Spinal cord (tissue), 10 donors: Measurements from ENCODE around the gene RMRP. TPM values are rescaled to one million over a fixed set of nuclear protein-coding genes. Genes with fewer than 3 reads are reported as not detected.
"Not testable (repeated sequence)": the region's sequence is repeated elsewhere in the genome, so short reads cannot be mapped to it uniquely, and the experiment has no call there.

Experiments used
- DNase-seq, 6 donors: peaks; one replicate each; pipeline versions ENCODE4 v3.0.0 to v3.0.0-alpha.2; 2013 to 2015; ENCODE audit warnings: low spot score in 6 of 6, low read depth in 4 of 6
- H3K27ac ChIP-seq: one replicate; pipeline ENCODE4 v1.5.1; 2013; ENCODE audit warnings: low read depth, low read length, control low read depth
- H3K27me3 ChIP-seq: one replicate; pipeline ENCODE4 v1.6.1; 2013; ENCODE audit warnings: low read length; ENCODE audit not compliant: control insufficient read depth, insufficient read depth
- H3K36me3 ChIP-seq: one replicate; pipeline ENCODE4 v1.6.1; 2013; ENCODE audit warnings: low read length; ENCODE audit not compliant: control insufficient read depth, insufficient read depth
- H3K4me1 ChIP-seq: one replicate; pipeline ENCODE4 v1.6.1; 2013; ENCODE audit warnings: low read length; ENCODE audit not compliant: control insufficient read depth, insufficient read depth
- H3K4me3 ChIP-seq: one replicate; pipeline ENCODE4 v1.5.1; 2013; ENCODE audit warnings: low read depth, low read length, control low read depth
- H3K9me3 ChIP-seq: one replicate; pipeline ENCODE4 v1.6.1; 2013; ENCODE audit warnings: low read length; ENCODE audit not compliant: control insufficient read depth, insufficient read depth
- WGBS: methylation state at CpG from one replicate; pipeline ENCODE4 v1.1.5; 2013; ENCODE audit warnings: missing lambda C conversion rate; ENCODE audit not compliant: insufficient coverage; 5-methylcytosine and 5-hydroxymethylcytosine counted together
- polyA plus RNA-seq, 2 donors: library from polyadenylated mRNA; unstranded; fragments of 120-200 nt; gene quantifications; one replicate each; pipeline ENCODE4 v1.2.1, GENCODE V29; 2013; ENCODE audit not compliant: insufficient read length in 2 of 2
- total RNA-seq, 2 donors: library from RNA; depleted of rRNA in 1 of 2; stranded (reverse); fragments of 120-200 nt in 1 of 2; fragments of >200 nt in 1 of 2; gene quantifications; one replicate each; pipeline versions ENCODE4 v1.2.3 to v1.2.4, GENCODE V29; 2013 to 2014
- donor health status: healthy.

RMRP gene
- total and polyA plus RNA-seq, 4 donors: 1.8 to 50,424 (median 17,832) TPM; not detected in 1

DNA sequence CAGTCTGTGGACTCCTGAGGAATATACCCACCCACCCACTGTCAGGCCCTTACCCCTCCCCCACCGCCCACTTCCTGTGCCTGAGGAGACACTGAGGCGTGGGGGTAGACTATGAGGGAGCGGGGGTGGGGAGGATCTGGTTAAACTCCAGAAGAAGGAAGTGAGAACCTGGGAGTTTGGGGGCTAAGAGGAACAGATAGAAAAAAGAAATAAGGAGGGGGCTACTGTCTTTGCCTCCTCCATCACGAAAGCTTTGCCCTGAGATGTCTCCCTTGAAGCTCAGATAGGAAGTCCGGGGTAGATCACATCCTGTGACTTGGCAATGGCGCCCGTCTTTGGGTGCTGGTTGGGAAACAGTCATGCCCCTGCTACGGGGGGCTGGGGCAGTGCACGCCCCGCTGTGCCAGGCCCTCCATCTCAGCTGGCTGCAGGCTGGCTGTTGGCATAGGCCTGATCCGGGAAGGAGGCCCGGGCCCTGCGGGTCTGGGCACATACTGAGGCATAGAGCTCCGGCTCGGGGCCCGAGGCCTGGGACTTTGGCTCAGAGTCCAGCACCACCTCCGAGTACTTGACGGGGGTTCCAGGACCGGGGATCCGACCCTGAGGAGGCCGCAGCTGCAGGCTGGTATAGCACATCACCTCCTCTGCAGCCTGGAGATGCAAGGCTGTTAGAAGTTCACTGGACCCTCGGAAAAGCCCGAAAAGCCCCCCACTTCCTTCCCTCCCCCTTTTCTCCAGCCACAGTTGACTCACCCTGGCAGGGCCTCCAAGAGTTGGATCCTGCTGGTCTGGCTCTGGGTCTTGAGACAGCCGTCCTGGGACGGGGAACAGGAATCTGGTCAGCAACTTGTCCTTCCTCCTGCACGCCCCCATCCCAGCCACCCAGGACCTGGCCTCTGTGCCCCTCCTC, 8.1 kb downstream of the RMRP start:
- peaks cover 19% of the 10 kb centered on the region for H3K4me1 ChIP-seq
- no peaks in the 10 kb centered on the region for H3K36me3 ChIP-seq
- no peaks in the 10 kb centered on the region for H3K9me3 ChIP-seq
- WGBS: 87% methylated on average over 23 of the region's 26 CpGs
- no peaks in the 10 kb centered on the region for H3K27me3 ChIP-seq
- no peak for DNase-seq
- H3K27ac ChIP-seq: no peak overlapping the region
- no peak overlapping the region for H3K4me3 ChIP-seq

DNA sequence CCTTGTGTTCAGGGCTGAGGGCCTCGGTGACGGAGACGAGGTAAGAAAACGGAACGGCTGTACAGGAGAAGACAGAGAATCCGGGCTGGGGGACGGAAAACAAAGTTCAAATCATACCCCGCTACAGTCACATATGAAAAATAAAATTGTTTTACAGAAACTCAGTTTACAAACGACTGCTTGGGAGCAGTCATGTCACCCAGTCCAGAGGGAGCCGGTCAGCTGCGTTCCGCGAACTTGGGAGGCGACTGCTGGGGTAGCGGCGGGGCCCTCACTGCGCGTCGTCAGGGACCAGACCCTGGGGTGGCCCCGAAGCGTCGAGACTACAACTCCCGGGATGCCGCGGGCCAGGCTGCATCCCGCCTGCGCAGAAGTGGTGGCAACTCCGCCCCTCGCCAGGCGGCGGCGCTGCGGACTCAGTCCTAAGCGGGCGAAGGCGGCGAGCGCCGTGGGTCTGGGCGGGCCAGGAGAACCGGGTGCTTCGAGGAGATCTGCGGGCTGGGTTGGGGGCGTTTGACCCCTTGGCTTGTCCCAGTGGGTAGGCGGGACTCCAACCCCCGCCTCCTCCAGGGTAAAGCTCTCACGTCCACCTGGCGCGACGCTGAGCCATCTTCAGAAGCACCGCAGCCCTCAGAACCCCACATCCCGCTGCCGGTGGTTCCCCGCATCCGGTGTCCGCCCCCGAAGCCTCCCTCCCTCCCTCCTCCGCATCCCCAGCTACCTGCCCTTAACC, 11.1 kb downstream of the RMRP start:
- no peaks in the 10 kb centered on the region for H3K9me3 ChIP-seq
- H3K4me1 ChIP-seq: peaks cover 19% of the 10 kb centered on the region
- WGBS: 0% methylated on average over 47 of the region's 58 CpGs

DNA sequence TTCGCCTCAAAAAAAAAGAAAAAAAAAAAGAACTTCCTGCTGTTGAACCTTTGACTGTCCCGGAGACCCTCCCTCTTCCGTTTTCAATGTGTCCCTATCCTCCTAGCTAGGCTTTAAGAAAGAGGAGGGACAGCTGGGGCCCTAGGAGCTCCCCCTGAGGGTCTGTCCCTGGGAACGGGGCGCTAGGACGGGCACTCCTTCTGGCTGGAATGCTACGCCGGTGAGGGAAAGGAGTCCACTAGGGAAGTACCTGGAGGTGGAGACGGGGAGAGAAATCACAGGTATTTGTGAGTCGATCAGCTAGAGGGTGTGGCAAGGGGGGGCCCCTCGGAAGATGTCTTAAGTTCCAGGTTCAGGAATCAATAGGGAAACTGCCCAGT, 11.7 kb downstream of the RMRP start:
- Histone ChIP-seq H3K4me1 (peaks cover 19% of the 10 kb centered on the region), H3K9me3 (no peaks in the 10 kb centered on the region), H3K27ac (peak overlapping the region; percentile 83), H3K27me3 (no peaks in the 10 kb centered on the region), H3K4me3 (peak overlapping the region; percentile 82), H3K36me3 (no peaks in the 10 kb centered on the region)
- 5% methylated on average over 10 of the region's 11 CpGs for WGBS
- DNase-seq: peak in 1 of 6 donors; percentile 62

More for the DNA sequence above, 11.1 kb downstream of the RMRP start:
- peak; percentile 82 to 97 (median 88) for DNase-seq
- Histone ChIP-seq H3K4me3 (peak overlapping the region; percentile 82), H3K27me3 (no peaks in the 10 kb centered on the region), H3K27ac (peak overlapping the region; percentile 83), H3K36me3 (no peaks in the 10 kb centered on the region)

DNA sequence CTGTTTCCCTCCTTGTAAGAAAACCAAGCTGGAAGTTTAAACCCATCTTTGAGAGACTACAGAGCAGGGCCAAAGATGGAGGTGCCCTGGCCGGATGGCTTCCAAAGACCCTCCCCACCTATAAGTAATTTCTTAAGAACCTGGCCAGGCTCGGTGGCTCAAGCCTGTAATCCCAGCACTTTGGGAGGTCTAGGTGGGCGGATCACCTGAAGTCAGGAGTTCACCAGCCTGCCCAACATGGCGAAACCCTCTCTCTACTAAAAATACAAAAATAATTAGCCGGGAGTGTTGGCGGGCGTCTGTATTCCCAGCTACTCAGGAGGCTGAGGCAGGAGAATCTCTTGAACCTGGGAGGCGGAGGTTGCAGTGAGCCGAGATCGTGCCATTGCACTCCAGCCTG, 12.1 kb downstream of the RMRP start:
- H3K9me3 ChIP-seq, H3K27me3 ChIP-seq, DNase-seq, H3K36me3 ChIP-seq: not testable (repeated sequence)
- 75% methylated on average over 4 of the region's 10 CpGs for WGBS
- peak overlapping the region; percentile 83 for H3K27ac ChIP-seq
- H3K4me1 ChIP-seq: peaks cover 19% of the 10 kb centered on the region
- peak overlapping the region; percentile 82 for H3K4me3 ChIP-seq

DNA sequence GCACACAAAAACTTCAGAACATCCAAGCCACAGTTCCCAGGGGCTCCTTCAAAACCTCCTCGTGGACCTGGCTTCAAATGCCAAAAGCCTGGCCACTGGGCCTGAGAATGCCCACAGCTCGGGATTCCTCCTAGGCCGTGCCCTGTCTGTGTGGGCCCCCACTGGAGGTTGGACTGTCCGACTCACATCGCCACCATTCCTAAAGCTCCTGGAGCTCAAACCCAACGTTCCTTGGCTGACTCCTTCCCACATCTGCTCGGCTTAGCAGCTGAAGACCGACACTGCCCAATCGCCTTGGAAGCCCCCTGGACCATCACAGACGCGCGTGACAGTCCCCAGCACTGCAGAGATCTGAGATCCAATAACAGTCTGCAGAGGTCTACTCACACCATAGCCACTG, 14.8 kb downstream of the RMRP start:
- DNase-seq: no peak
- H3K9me3 ChIP-seq: no peaks in the 10 kb centered on the region
- 93% methylated on average over 12 of the region's 12 CpGs for WGBS
- H3K4me1 ChIP-seq: peaks cover 19% of the 10 kb centered on the region
- no peak overlapping the region for H3K4me3 ChIP-seq
- H3K36me3 ChIP-seq: no peaks in the 10 kb centered on the region
- H3K27me3 ChIP-seq: no peaks in the 10 kb centered on the region
- H3K27ac ChIP-seq: no peak overlapping the region

- H3K4me1 ChIP-seq, DNase-seq: not testable (repeated sequence)
- no CpG with 5 or more reads among the region's 3 CpGs for whole genome bisulfite sequencing
Measured at GRCh38 chr9:35641478-35641877, 16.3 kb downstream of the RMRP start.

DNA sequence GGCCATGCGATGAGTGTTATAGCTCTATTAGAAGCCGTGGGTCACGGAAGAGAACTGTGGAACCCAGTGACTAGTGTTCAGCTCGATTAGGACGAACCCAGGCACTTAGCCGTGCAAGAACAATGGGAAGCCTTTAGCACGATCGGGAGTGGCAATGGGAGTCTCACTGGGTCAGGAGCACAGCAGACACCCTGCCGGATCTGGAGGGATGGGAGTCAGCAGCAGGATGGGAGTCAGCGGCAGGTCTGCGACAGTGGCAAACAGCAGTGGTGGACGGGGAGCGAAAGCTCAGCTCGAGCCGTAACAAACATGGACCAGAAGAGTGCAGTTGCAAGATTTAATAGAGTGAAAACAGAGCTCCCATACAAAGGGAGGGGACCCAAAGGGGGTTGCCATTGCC, 17.4 kb downstream of the RMRP start:
- H3K4me1 ChIP-seq, H3K9me3 ChIP-seq, DNase-seq, H3K36me3 ChIP-seq, H3K4me3 ChIP-seq, H3K27me3 ChIP-seq, H3K27ac ChIP-seq: not testable (repeated sequence)
- WGBS: 94% methylated on average over 12 of the region's 15 CpGs

More at GRCh38 chr9:35641478-35641877, 16.3 kb downstream of the RMRP start:
- not testable (repeated sequence) for H3K27me3 ChIP-seq, H3K27ac ChIP-seq, H3K9me3 ChIP-seq, H3K36me3 ChIP-seq, H3K4me3 ChIP-seq

DNA sequence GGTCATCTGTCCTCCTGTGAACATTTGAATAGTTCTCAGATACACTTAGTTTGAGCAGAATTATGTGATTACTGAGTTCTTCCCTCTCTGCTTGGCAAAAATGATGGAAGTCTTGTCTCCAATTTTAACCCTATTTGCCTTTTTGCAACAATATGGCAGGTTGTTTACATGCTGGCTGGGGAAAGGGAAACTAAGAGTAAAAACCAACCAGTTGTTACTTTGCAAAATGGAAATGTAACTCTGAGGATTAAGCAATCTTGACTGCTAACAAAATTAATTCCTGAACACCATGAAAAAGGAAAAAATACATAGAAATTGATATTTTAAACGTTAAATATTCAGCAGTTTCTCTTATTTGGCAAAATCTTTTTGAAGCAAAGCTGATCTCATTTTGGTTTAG, 18.2 kb downstream of the RMRP start:
- no peak for DNase-seq
- no CpG with 5 or more reads among the region's 1 CpG for WGBS
- Histone ChIP-seq H3K27me3 (no peaks in the 10 kb centered on the region), H3K4me3 (no peak overlapping the region), H3K4me1 (no peaks in the 10 kb centered on the region), H3K27ac (no peak overlapping the region), H3K9me3 (no peaks in the 10 kb centered on the region), H3K36me3 (no peaks in the 10 kb centered on the region)

DNA sequence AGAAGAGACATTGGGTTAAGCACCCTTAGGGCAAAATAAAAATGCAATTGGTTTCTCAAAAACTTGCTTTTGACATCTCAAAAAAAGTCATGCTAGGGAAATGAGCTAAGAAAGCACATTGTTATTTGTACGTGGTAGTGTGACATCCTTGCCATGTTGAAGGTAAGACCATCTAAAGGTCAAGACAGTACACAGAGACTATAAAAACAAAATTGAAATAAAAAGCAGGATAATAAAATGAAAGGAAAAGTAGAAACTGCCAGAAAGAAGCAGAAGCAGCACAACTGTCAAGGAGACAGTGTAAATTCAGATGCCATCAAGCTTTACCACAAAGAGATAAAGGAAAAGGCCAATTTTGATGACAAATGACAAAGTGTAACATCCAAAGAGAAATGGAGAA, 18.6 kb downstream of the RMRP start:
- H3K4me1 ChIP-seq: not testable (repeated sequence)

More for the DNA sequence above, 18.6 kb downstream of the RMRP start:
- not testable (repeated sequence) for H3K4me3 ChIP-seq, H3K27me3 ChIP-seq, H3K9me3 ChIP-seq, DNase-seq, H3K27ac ChIP-seq, H3K36me3 ChIP-seq
- WGBS: no CpG with 5 or more reads among the region's 1 CpG
